GM12878 (cell line): ENCODE measurements around the gene TPO. TPM values are rescaled to one million over a fixed set of nuclear protein-coding genes. Genes with fewer than 3 reads are reported as not detected.

Source experiments
- ATAC-seq: fragments of 200-7000 bp; cut with Tn5 transposase; 3 replicates; pipeline ENCODE4 v1.9.1; 2020; ENCODE audit warnings: mild to moderate bottlenecking, moderate library complexity
- BruUV-seq: library from RNA; stranded (reverse); fragments of 400-500 nt; replicated peaks from 2 replicates; lab custom pipeline; 2021; lab: Mats Ljungman, UMichigan
- CTCF ChIA-PET: fragments of 300-600 bp; sonication (Branson Sonifier 250); formaldehyde crosslinking; extraction: SDS; loops from one replicate; lab custom pipeline; 2021; ENCODE audit warnings: inconsistent platforms; lab: Yijun Ruan, JAX
- POLR2A ChIA-PET: fragments of 350-600 bp; formaldehyde crosslinking; extraction: SDS; loops from one replicate; lab custom pipeline; 2021; ENCODE audit warnings: inconsistent platforms; lab: Charles Lee
- RAD21 ChIA-PET: fragments of 300-600 bp; sonication (Branson Sonifier 250); formaldehyde crosslinking; loops from one replicate; lab custom pipeline; 2023; ENCODE audit warnings: antibody characterized with exemption; ENCODE audit not compliant: unreplicated experiment; lab: Charles Lee
- SMC1A ChIA-PET: fragments of 300-600 bp; sonication (Branson Sonifier 250); formaldehyde crosslinking; loops from one replicate; lab custom pipeline; 2023; ENCODE audit not compliant: unreplicated experiment, uncharacterized antibody; lab: Charles Lee
- DNase-seq: peaks from one replicate; pipeline ENCODE4 v3.0.0-alpha.2; 2011; ENCODE audit warnings: low read depth, low spot score
- FAIRE-seq: peaks from 3 replicates; lab custom pipeline; 2011; peaks lifted over from hg19 to GRCh38; lab: Jason Lieb, UNC
- H2AFZ ChIP-seq: 2 replicates; pipeline ENCODE4 v1.6.0; 2011; ENCODE audit warnings: low read depth, low read length, control low read depth; ENCODE audit not compliant: control insufficient read depth
- H3K27ac ChIP-seq: 2 replicates; pipeline ENCODE4 v1.5.1; 2011; ENCODE audit warnings: control low read depth; ENCODE audit not compliant: control insufficient read depth, insufficient read depth
- H3K27me3 ChIP-seq, 2 experiments: replicated peaks in 1 of 2; 2 replicates each; pipeline versions ENCODE4 v1.6.0 to v1.6.1; 2011; ENCODE audit warnings: low read length in 1 of 2; ENCODE audit not compliant: control insufficient read depth in 2 of 2, insufficient read depth in 2 of 2
- H3K36me3 ChIP-seq, 2 experiments: 2 replicates each; pipeline ENCODE4 v1.5.1; 2011; ENCODE audit warnings: low read length in 1 of 2; ENCODE audit not compliant: control insufficient read depth in 2 of 2, insufficient read depth in 2 of 2
- H3K4me1 ChIP-seq: 2 replicates; pipeline ENCODE4 v1.6.1; 2011; ENCODE audit warnings: mild to moderate bottlenecking, low read length, moderate library complexity, mixed read lengths; ENCODE audit not compliant: control insufficient read depth, insufficient read depth
- H3K4me2 ChIP-seq: 2 replicates; pipeline ENCODE4 v1.6.0; 2011; ENCODE audit warnings: control low read depth; ENCODE audit not compliant: control insufficient read depth, insufficient read depth
- H3K4me3 ChIP-seq: fragments of 200-600 bp; sonication (generic); 2 replicates; pipeline ENCODE4 v1.5.1; 2016
- H3K79me2 ChIP-seq: 2 replicates; pipeline ENCODE4 v1.6.0; 2011; ENCODE audit warnings: low read length; ENCODE audit not compliant: control insufficient read depth, insufficient read depth
- H3K9ac ChIP-seq: 2 replicates; pipeline ENCODE4 v1.8.0; 2011; ENCODE audit warnings: low read length, control low read depth, mixed read lengths; ENCODE audit not compliant: control insufficient read depth, insufficient read depth
- H3K9me3 ChIP-seq: replicated peaks from 3 replicates; pipeline ENCODE4 v1.5.1; 2011; ENCODE audit warnings: mild to moderate bottlenecking, low read length; ENCODE audit not compliant: control insufficient read depth, insufficient read depth
- H4K20me1 ChIP-seq: 2 replicates; pipeline ENCODE4 v1.6.0; 2011; ENCODE audit not compliant: control insufficient read depth, insufficient read depth
- BHLHE40 ChIP-seq, 2 experiments: fragments of 450-650 bp in 1 of 2; IDR thresholded peaks; 2 replicates each; pipeline ENCODE4 v1.6.1; 2011 to 2017; ENCODE audit warnings: low read depth in 2 of 2, borderline replicate concordance in 1 of 2, improper control_type of control experiment in 1 of 2, low read length in 1 of 2, mild to moderate bottlenecking in 1 of 2
- DPF2 ChIP-seq: fragments of 450-650 bp; IDR thresholded peaks from 2 replicates; pipeline ENCODE4 v1.6.1; 2017; ENCODE audit warnings: mild to moderate bottlenecking
- GABPA ChIP-seq: IDR thresholded peaks from 2 replicates; pipeline ENCODE4 v1.6.1; 2014; ENCODE audit warnings: antibody characterized with exemption, low read depth, mild to moderate bottlenecking, inconsistent platforms
- MEF2B ChIP-seq: fragments of 450-650 bp; IDR thresholded peaks from 2 replicates; pipeline ENCODE4 v1.6.1; 2018; ENCODE audit warnings: mild to moderate bottlenecking, moderate library complexity; ENCODE audit not compliant: partially characterized antibody, poor library complexity, severe bottlenecking
- MXI1 ChIP-seq: fragments of 150-350 bp; IDR thresholded peaks from 2 replicates; pipeline ENCODE4 v1.6.1; 2011; ENCODE audit warnings: low read depth, mild to moderate bottlenecking, inconsistent platforms, low read length, improper control_type of control experiment
- SMC3 ChIP-seq: IDR thresholded peaks from 2 replicates; pipeline ENCODE4 v1.6.1; 2011; ENCODE audit warnings: low read length, improper control_type of control experiment, borderline replicate concordance
- ZZZ3 ChIP-seq: IDR thresholded peaks from 2 replicates; pipeline ENCODE4 v1.6.1; 2011; ENCODE audit warnings: low read depth; ENCODE audit not compliant: control insufficient read depth, insufficient read length
- WGBS: methylation state at CpG from one replicate; pipeline ENCODE4 v1.1.6; 2016; ENCODE audit warnings: low lambda C conversion rate; ENCODE audit not compliant: insufficient replicate concordance, insufficient coverage; ENCODE audit errors: missing lambda C conversion rate; 5-methylcytosine and 5-hydroxymethylcytosine counted together
- in situ Hi-C: fragments of 300-500 bp; cut with MboI; formaldehyde crosslinking; loops from 9 replicates; pipeline ENCODE4 v1.14.3; 2018; ENCODE audit warnings: mixed read lengths
- intact Hi-C: fragments of 100-400 bp; cut with micrococcal nuclease; formaldehyde crosslinking; loops from one replicate; pipeline ENCODE4 v1.14.2; 2022; ENCODE audit not compliant: unreplicated experiment
- polyA plus RNA-seq, 11 experiments: library from polyadenylated mRNA; depleted of rRNA in 4 of 11; unstranded in 6 of 11; stranded (reverse) in 5 of 11; fragments of >200 nt; fragmentation: Nextera tagmentation in 4 of 11; fragmentation: Illumina TruSeq in 1 of 11; extraction: Ambion mirVana in 4 of 11; extraction: Trizol in 1 of 11; gene quantifications; 1 replicate in 1 of 11; 2 replicates in 10 of 11; pipeline versions ENCODE4 v1.2.1 to v1.2.3, GENCODE V29; 2011 to 2016; ENCODE audit warnings: inconsistent platforms in 2 of 11, missing spikeins in 2 of 11, low read depth in 1 of 11
- total RNA-seq, 4 experiments: library from RNA; depleted of rRNA in 3 of 4; stranded (reverse); fragments of >200 nt in 3 of 4; fragmentation: Illumina TruSeq in 1 of 4; extraction: Trizol in 1 of 4; gene quantifications; 2 replicates each; pipeline versions ENCODE4 v1.2.1 to v1.2.3, GENCODE V29; 2013 to 2021
- TF ChIP-seq, protein P1 (sequence below): IDR thresholded peaks from 2 replicates; pipeline ENCODE4 v1.6.1; 2011; ENCODE audit warnings: low read depth, mild to moderate bottlenecking, low read length, moderate library complexity, borderline replicate concordance; ENCODE audit errors: extremely low read depth
- TF ChIP-seq, protein P2 (sequence below): IDR thresholded peaks from 2 replicates; pipeline ENCODE4 v1.6.1; 2011; ENCODE audit warnings: mild to moderate bottlenecking, low read depth, low read length, moderate library complexity; ENCODE audit not compliant: insufficient replicate concordance
- TF ChIP-seq, protein P3 (sequence below): IDR thresholded peaks from 2 replicates; pipeline ENCODE4 v1.6.1; 2012; ENCODE audit warnings: low read length, inconsistent platforms

Gene TPO
- total and polyA plus RNA-seq, 10 of the 15 experiments (the other 5 are each of a cell fraction or from before 2014, with no cell fraction given), result 0.07 to 0.11 TPM; not detected in 8

DNA sequence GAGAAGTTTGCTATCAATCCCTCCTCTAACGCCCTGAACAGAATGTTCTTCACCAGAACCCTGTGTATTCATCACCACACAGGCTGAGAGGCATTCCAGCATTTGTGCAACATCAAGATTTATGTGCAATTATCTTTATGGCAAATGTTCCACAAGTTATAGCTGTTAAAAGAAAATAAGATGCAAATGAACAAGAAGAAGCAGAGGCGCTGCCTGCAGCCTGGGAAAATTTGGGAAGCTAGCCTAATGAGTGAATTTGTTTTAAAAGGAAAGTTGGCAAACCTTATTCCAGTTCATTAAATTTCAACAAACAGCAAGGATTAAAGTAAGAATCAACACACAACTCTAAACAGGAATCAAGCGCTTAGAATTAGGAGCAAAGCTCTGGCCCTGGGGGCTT is 5.3 kb downstream of the TPO start:
- TF ChIP-seq GABPA (no peak), DPF2 (no peak), BHLHE40 (IDR thresholded peaks at IDR 0.05; ENCODE audit: borderline replicate concordance in 1 of 2, low read depth in 2 of 2, low read length in 1 of 2) (no peak), ZZZ3 (no peak), MEF2B (no peak), MXI1 (no peak), SMC3 (no peak)
- TF ChIP-seq, protein P1, sequence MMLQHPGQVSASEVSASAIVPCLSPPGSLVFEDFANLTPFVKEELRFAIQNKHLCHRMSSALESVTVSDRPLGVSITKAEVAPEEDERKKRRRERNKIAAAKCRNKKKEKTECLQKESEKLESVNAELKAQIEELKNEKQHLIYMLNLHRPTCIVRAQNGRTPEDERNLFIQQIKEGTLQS, result no peak
- TF ChIP-seq, protein P2, sequence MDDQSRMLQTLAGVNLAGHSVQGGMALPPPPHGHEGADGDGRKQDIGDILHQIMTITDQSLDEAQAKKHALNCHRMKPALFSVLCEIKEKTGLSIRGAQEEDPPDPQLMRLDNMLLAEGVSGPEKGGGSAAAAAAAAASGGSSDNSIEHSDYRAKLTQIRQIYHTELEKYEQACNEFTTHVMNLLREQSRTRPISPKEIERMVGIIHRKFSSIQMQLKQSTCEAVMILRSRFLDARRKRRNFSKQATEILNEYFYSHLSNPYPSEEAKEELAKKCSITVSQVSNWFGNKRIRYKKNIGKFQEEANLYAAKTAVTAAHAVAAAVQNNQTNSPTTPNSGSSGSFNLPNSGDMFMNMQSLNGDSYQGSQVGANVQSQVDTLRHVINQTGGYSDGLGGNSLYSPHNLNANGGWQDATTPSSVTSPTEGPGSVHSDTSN, result no peak
- TF ChIP-seq, protein P3, sequence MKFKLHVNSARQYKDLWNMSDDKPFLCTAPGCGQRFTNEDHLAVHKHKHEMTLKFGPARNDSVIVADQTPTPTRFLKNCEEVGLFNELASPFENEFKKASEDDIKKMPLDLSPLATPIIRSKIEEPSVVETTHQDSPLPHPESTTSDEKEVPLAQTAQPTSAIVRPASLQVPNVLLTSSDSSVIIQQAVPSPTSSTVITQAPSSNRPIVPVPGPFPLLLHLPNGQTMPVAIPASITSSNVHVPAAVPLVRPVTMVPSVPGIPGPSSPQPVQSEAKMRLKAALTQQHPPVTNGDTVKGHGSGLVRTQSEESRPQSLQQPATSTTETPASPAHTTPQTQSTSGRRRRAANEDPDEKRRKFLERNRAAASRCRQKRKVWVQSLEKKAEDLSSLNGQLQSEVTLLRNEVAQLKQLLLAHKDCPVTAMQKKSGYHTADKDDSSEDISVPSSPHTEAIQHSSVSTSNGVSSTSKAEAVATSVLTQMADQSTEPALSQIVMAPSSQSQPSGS, result no peak
- Histone ChIP-seq H4K20me1 (no peaks in the 10 kb centered on the region), H3K9me3 (no peaks in the 10 kb centered on the region), H3K4me1 (no peaks in the 10 kb centered on the region), H3K27ac (no peak overlapping the region), H2AFZ (no peak overlapping the region), H3K4me3 (no peak overlapping the region), H3K27me3 (no peaks in the 10 kb centered on the region), H3K4me2 (no peak overlapping the region), H3K36me3 (no peaks in the 10 kb centered on the region), H3K9ac (no peak overlapping the region), H3K79me2 (no peaks in the 10 kb centered on the region)
- 68% methylated on average over 3 of the region's 3 CpGs for WGBS
- intact Hi-C loops, result no loop called here
- CTCF ChIA-PET, result no interaction called here
- BruUV-seq, result no TSS peak
- DNase-seq (no peak), ATAC-seq (no peak), FAIRE-seq (no peak)
- SMC1A ChIA-PET, result no interaction called here
- in situ Hi-C loops, result no loop called here
- RAD21 ChIA-PET, result no interaction called here
- POLR2A ChIA-PET, result no interaction called here
